NCI-H446 treated with DMSO at 0.1 percent for 48 hours (cell line): ENCODE data around the gene CBFA2T3.

ENCODE experiments used
- DNase-seq: peaks from one replicate; lab custom pipeline; 2025; lab: John Stamatoyannopoulos, UW

Gene CBFA2T3

GRCh38 chr16:88856828-88857727 is 119.9 kb downstream of the CBFA2T3 start, which contains the start of the genes GALNS and TRAPPC2L:
TSS of gene GALNS (minus strand) at chr16:88856947. CDS start at chr16:88856877, 70 bp downstream.
TSS of gene TRAPPC2L (plus strand) at chr16:88857127. CDS start at chr16:88857151, 24 bp downstream.
- DNase-seq = peak; percentile 65

- DNase-seq = no peak
Measured at GRCh38 chr16:88856122-88856827, 120.7 kb downstream of the CBFA2T3 start.

- no peak for DNase-seq
Measured at GRCh38 chr16:88855736-88856121, 121.3 kb downstream of the CBFA2T3 start.

- DNase-seq = no peak
Measured at GRCh38 chr16:88855176-88855575, 121.8 kb downstream of the CBFA2T3 start.

- no peak for DNase-seq
Measured at GRCh38 chr16:88854306-88855111, 122.5 kb downstream of the CBFA2T3 start.

- DNase-seq = no peak
Measured at GRCh38 chr16:88853325-88853941, 123.6 kb downstream of the CBFA2T3 start.

- DNase-seq = no peak
Measured at GRCh38 chr16:88851616-88852015, 125.4 kb downstream of the CBFA2T3 start.

- DNase-seq = no peak
Measured at GRCh38 chr16:88850531-88851199, 126.3 kb downstream of the CBFA2T3 start.

- DNase-seq = no peak
Measured at GRCh38 chr16:88848557-88848956, 128.4 kb downstream of the CBFA2T3 start.

- DNase-seq = no peak
Measured at GRCh38 chr16:88847654-88848053, 129.4 kb downstream of the CBFA2T3 start.

- DNase-seq = no peak
Measured at GRCh38 chr16:88846088-88846487, 130.9 kb downstream of the CBFA2T3 start.

GRCh38 chr16:88844419-88845036 is 132.5 kb downstream of the CBFA2T3 start:
- no peak for DNase-seq

GRCh38 chr16:88843256-88843655 is 133.8 kb downstream of the CBFA2T3 start:
- DNase-seq = no peak

GRCh38 chr16:88842806-88843205 is 134.2 kb downstream of the CBFA2T3 start:
- DNase-seq = no peak

- no peak for DNase-seq
Measured at GRCh38 chr16:88842308-88842756, 134.7 kb downstream of the CBFA2T3 start.

- no peak for DNase-seq
Measured at GRCh38 chr16:88841521-88842307, 135.3 kb downstream of the CBFA2T3 start.

GRCh38 chr16:88840600-88841215 is 136.3 kb downstream of the CBFA2T3 start:
- DNase-seq = no peak

GRCh38 chr16:88839745-88840599 is 137.0 kb downstream of the CBFA2T3 start:
- DNase-seq = no peak
